ENCODE data around the gene BEST1. TPM values are rescaled to one million over a fixed set of nuclear protein-coding genes. Genes with fewer than 3 reads are reported as not detected.

BEST1 gene
- total RNA-seq, 2 experiments from 2014 or later: 1.9 to 3.1 TPM

- Histone ChIP-seq H3K79me2 (ENCODE audit: insufficient read depth, low read depth, low read length) (no peaks in the 10 kb centered on the region), H3K4me2 (ENCODE audit: low read length) (no peak overlapping the region), H3K36me3 (ENCODE audit: insufficient read depth, low read length) (no peaks in the 10 kb centered on the region), H3K9me2 (ENCODE audit: insufficient read depth, low read length) (no peaks in the 10 kb centered on the region), H3K9me3 (ENCODE audit: low read length) (no peaks in the 10 kb centered on the region), H3K4me3 (ENCODE audit: low read depth, low read length, poor library complexity, severe bottlenecking) (no peak overlapping the region), H3K27ac (ENCODE audit: low read depth, low read length, poor library complexity, severe bottlenecking) (no peak overlapping the region), H3K4me1 (ENCODE audit: insufficient read depth, low read length, poor library complexity, severe bottlenecking) (peaks cover 24% of the 10 kb centered on the region), H4K20me1 (ENCODE audit: insufficient read depth, low read length) (no peaks in the 10 kb centered on the region), H2AFZ (ENCODE audit: low read length) (no peak overlapping the region)
- intact Hi-C loops (cut with micrococcal nuclease; ENCODE audit: unreplicated experiment): no loop called here
- TF ChIP-seq CTCF (conservative IDR thresholded peaks at IDR 0.05; ENCODE audit: low read length) (no peak), EZH2phosphoT487 (IDR thresholded peaks at IDR 0.05; ENCODE audit: borderline replicate concordance, low read depth, low read length) (no peak)
- POLR2A ChIA-PET: no interaction called here
- BruUV-seq (replicated peaks): no TSS peak
- DNase-seq (ENCODE audit: low spot score): no peak
- CTCF ChIA-PET (ENCODE audit: unreplicated experiment): no interaction called here
Measured at GRCh38 chr11:61975638-61976419, 25.7 kb downstream of the BEST1 start.

GRCh38 chr11:61976420-61976800 lies 26.3 kb downstream of the BEST1 start:
- no peak for DNase-seq (ENCODE audit: low spot score)
- ChIA-PET CTCF (ENCODE audit: unreplicated experiment) (no interaction called here), POLR2A (no interaction called here)
- Histone ChIP-seq H3K36me3 (ENCODE audit: insufficient read depth, low read length) (no peaks in the 10 kb centered on the region), H3K79me2 (ENCODE audit: insufficient read depth, low read depth, low read length) (no peaks in the 10 kb centered on the region), H4K20me1 (ENCODE audit: insufficient read depth, low read length) (no peaks in the 10 kb centered on the region), H3K4me3 (ENCODE audit: low read depth, low read length, poor library complexity, severe bottlenecking) (no peak overlapping the region), H2AFZ (ENCODE audit: low read length) (no peak overlapping the region), H3K4me1 (ENCODE audit: insufficient read depth, low read length, poor library complexity, severe bottlenecking) (peaks cover 18% of the 10 kb centered on the region), H3K9me2 (ENCODE audit: insufficient read depth, low read length) (no peaks in the 10 kb centered on the region), H3K9me3 (ENCODE audit: low read length) (no peaks in the 10 kb centered on the region), H3K27ac (ENCODE audit: low read depth, low read length, poor library complexity, severe bottlenecking) (no peak overlapping the region), H3K4me2 (ENCODE audit: low read length) (no peak overlapping the region)
- intact Hi-C loops (cut with micrococcal nuclease; ENCODE audit: unreplicated experiment): no loop called here
- TF ChIP-seq CTCF (conservative IDR thresholded peaks at IDR 0.05; ENCODE audit: low read length) (no peak), EZH2phosphoT487 (IDR thresholded peaks at IDR 0.05; ENCODE audit: borderline replicate concordance, low read depth, low read length) (no peak)
- no TSS peak for BruUV-seq (replicated peaks)

GRCh38 chr11:61976813-61977475 lies 26.8 kb downstream of the BEST1 start:
- ChIA-PET CTCF (ENCODE audit: unreplicated experiment) (no interaction called here), POLR2A (no interaction called here)
- DNase-seq (ENCODE audit: low spot score): no peak
- no TSS peak for BruUV-seq (replicated peaks)
- Histone ChIP-seq H3K9me3 (ENCODE audit: low read length) (no peaks in the 10 kb centered on the region), H2AFZ (ENCODE audit: low read length) (no peak overlapping the region), H3K4me1 (ENCODE audit: insufficient read depth, low read length, poor library complexity, severe bottlenecking) (peaks cover 13% of the 10 kb centered on the region), H3K9me2 (ENCODE audit: insufficient read depth, low read length) (no peaks in the 10 kb centered on the region), H3K4me3 (ENCODE audit: low read depth, low read length, poor library complexity, severe bottlenecking) (no peak overlapping the region), H3K4me2 (ENCODE audit: low read length) (no peak overlapping the region), H3K36me3 (ENCODE audit: insufficient read depth, low read length) (no peaks in the 10 kb centered on the region), H4K20me1 (ENCODE audit: insufficient read depth, low read length) (no peaks in the 10 kb centered on the region), H3K79me2 (ENCODE audit: insufficient read depth, low read depth, low read length) (no peaks in the 10 kb centered on the region), H3K27ac (ENCODE audit: low read depth, low read length, poor library complexity, severe bottlenecking) (no peak overlapping the region)
- intact Hi-C loops (cut with micrococcal nuclease; ENCODE audit: unreplicated experiment): no loop called here
- TF ChIP-seq CTCF (conservative IDR thresholded peaks at IDR 0.05; ENCODE audit: low read length) (no peak), EZH2phosphoT487 (IDR thresholded peaks at IDR 0.05; ENCODE audit: borderline replicate concordance, low read depth, low read length) (no peak)

Measured in OCI-LY7 (cell line).